CD8-positive, alpha-beta memory T cell (primary cell): ENCODE results near the gene DQX1. TPM values are rescaled to one million over a fixed set of nuclear protein-coding genes. Genes with fewer than 3 reads are reported as not detected.
A peak's percentile ranks its signal among the peaks of the same experiment; 100 is the strongest.

Experiments
- CTCF ChIA-PET: fragments of 350-600 bp; sonication (Branson Sonifier 250); formaldehyde crosslinking; loops from one replicate; lab custom pipeline; 2021; ENCODE audit warnings: antibody characterized with exemption; lab: Charles Lee
- POLR2A ChIA-PET: fragments of 350-600 bp; sonication (Branson Sonifier 250); formaldehyde crosslinking; loops from one replicate; lab custom pipeline; 2021; ENCODE audit warnings: antibody characterized with exemption; lab: Charles Lee
- DNase-seq, 5 donors: peaks; one replicate each; pipeline versions ENCODE4 v3.0.0 to v3.0.0-alpha.2; 2020 to 2022; ENCODE audit warnings: mixed read lengths in 1 of 5
- H3K27ac ChIP-seq: one replicate; pipeline ENCODE4 v1.7.0; 2013; ENCODE audit warnings: low read depth, mild to moderate bottlenecking, low read length, moderate library complexity
- H3K27me3 ChIP-seq: 2 replicates; pipeline ENCODE4 v1.7.0; 2013; ENCODE audit warnings: low read length, mild to moderate bottlenecking; ENCODE audit not compliant: insufficient read depth, poor library complexity, severe bottlenecking
- H3K36me3 ChIP-seq: 2 replicates; pipeline ENCODE4 v1.7.0; 2013; ENCODE audit warnings: mild to moderate bottlenecking, low read length, moderate library complexity; ENCODE audit not compliant: insufficient read depth
- H3K4me1 ChIP-seq: 2 replicates; pipeline ENCODE4 v1.7.0; 2013; ENCODE audit warnings: mild to moderate bottlenecking, low read length, moderate library complexity; ENCODE audit not compliant: insufficient read depth
- H3K4me3 ChIP-seq: 2 replicates; pipeline ENCODE4 v1.7.0; 2013; ENCODE audit warnings: mild to moderate bottlenecking, low read length
- H3K9me3 ChIP-seq: 2 replicates; pipeline ENCODE4 v1.7.0; 2013; ENCODE audit warnings: mild to moderate bottlenecking, low read length
- H3K27ac Mint-ChIP-seq, 8 donors: one replicate each; pipeline ENCODE4 v1.8.0; 2020 to 2021; ENCODE audit warnings: mixed read lengths in 8 of 8, mild to moderate bottlenecking in 6 of 8, inconsistent platforms in 3 of 8, moderate library complexity in 3 of 8
- H3K27me3 Mint-ChIP-seq, 2 donors: one replicate each; pipeline ENCODE4 v1.8.0; 2020 to 2021; ENCODE audit warnings: mixed read lengths in 2 of 2, mild to moderate bottlenecking in 1 of 2, moderate library complexity in 1 of 2
- H3K36me3 Mint-ChIP-seq, 3 donors: one replicate each; pipeline ENCODE4 v1.8.0; 2020 to 2021; ENCODE audit warnings: mixed read lengths in 3 of 3, inconsistent platforms in 1 of 3, mild to moderate bottlenecking in 1 of 3
- H3K4me1 Mint-ChIP-seq, 3 donors: one replicate each; pipeline ENCODE4 v1.8.0; 2020 to 2021; ENCODE audit warnings: mixed read lengths in 3 of 3, inconsistent platforms in 1 of 3, mild to moderate bottlenecking in 1 of 3
- H3K4me3 Mint-ChIP-seq, 7 donors: one replicate each; pipeline ENCODE4 v1.8.0; 2020 to 2021; ENCODE audit warnings: mixed read lengths in 7 of 7, mild to moderate bottlenecking in 6 of 7, moderate library complexity in 4 of 7, inconsistent platforms in 2 of 7
- H3K9me3 Mint-ChIP-seq, 5 donors: one replicate each; pipeline ENCODE4 v1.8.0; 2020 to 2022; ENCODE audit warnings: mixed read lengths in 5 of 5, mild to moderate bottlenecking in 3 of 5, moderate library complexity in 2 of 5, inconsistent platforms in 1 of 5
- polyA plus RNA-seq: library from polyadenylated mRNA; unstranded; fragments of 300-500 nt; fragmentation: Illumina TruSeq; gene quantifications from one replicate; pipeline ENCODE4 v1.2.3, GENCODE V29; 2021
- total RNA-seq, 2 experiments: library from RNA; stranded (reverse); gene quantifications; one replicate each; pipeline ENCODE4 v1.2.3, GENCODE V29; 2021

Gene DQX1
- total and polyA plus RNA-seq, 3 experiments from 2014 or later, result 0.51 to 0.83 TPM; not detected in 1

DNA sequence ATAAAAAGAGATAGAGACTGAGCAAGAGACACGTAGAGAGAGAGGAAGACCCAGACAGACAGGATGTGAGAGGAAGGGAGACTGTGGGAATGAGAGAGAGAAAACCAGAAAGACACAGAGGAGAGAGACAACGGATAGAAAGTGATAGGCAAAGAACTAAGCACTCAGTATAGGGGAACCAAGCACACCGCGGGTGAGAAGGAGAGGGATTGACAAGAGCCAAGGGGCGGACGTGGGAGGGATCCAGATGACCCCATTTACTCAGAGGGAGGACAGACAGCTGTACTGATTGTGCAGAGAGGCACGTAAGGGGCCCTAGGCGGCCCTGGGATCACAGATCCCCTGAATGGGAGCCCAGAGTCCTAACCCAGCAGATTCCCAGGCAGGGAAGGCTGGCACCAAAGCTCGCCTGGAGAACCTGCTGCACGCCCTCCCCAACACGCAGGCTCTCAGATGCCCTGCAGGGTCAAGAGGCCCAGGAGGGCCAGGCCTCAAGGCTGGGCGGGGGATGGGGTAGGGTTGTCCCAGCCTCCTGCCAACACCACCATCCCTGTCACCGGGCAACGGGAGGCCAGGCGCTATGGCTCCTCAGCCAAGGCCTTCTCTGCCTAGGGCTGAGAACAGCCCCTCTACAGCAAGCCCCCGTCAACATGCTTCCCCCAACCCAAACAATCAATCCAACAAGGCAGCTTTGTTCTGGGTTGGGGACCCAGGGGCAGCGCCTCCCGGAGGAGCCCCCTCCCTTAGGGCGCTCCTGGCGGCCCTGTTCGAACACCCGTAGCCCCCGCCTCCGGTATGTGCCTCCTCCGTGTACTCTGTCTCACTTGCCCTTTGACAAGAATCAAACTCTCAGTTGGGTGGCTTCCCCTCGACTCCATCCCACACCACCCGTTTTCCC lies 27.1 kb upstream of the DQX1 start:
- H3K4me3 ChIP-seq, result no peak overlapping the region
- POLR2A ChIA-PET, result no interaction called here
- H3K9me3 Mint-ChIP-seq, result peaks cover 0 to 2% (median 0%) of the 10 kb centered on the region in 5 donors

DNA sequence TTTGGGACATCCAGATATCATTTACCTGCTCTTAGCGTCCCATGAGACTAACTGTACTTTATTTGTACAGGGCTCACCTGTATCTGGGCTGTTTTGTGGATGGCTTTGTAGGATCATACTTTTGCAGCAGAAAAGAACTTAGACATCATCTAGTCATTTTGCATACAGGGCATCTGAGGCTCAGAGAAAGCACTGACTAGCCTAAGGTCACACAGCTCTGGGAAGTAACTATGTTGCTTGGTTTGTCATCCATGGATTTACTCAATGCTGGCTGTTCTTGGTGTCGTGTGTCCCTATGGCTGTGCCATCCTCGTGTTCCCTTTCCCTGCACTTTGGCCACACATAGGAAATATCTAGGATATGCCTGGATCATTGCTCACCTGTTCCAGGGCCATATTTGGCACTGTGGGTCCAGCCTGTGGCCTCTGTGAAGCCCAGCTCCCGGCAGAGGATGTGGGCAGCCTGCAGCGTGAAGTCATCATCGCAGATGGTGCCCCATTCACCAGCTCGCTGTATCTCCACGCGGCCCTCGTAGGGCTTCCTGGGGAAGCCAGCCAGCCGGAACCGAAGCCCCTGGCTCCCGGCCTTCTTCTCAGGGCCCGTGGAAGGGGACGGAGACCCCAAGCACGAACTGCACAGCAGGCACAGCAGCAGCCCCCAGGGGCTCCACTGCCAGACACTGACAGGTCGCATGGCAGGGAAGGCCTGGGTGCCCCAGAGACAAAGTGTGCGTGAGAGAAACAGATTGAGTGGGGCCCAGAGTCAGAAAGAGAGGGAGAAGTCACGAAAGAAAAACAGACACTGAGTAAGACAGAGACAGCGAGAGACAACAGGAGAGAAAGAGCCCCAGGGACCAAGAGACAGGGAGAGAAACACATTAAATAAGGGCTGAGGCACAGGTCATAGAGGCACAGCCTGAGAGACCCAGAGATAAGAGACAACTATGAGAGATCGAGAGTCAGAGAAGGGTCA lies 26.2 kb upstream of the DQX1 start:
- peaks cover 20% of the 10 kb centered on the region for H3K4me1 ChIP-seq
- H3K27me3 ChIP-seq, result peaks cover 24% of the 10 kb centered on the region
- DNase-seq, result no peak
- H3K4me3 ChIP-seq, result no peak overlapping the region
- Mint-ChIP-seq H3K27ac (peak overlapping the region in 6 of 8 donors; percentile 17 to 89 (median 74)), H3K4me1 (peaks cover 11 to 36% (median 19%) of the 10 kb centered on the region in 3 donors), H3K4me3 (peak overlapping the region; percentile 22 to 98 (median 74)), H3K36me3 (peaks cover 0 to 19% (median 0%) of the 10 kb centered on the region in 3 donors), H3K9me3 (peaks cover 0 to 2% (median 0%) of the 10 kb centered on the region in 5 donors), H3K27me3 (peaks cover 30 to 36% of the 10 kb centered on the region in 2 donors)
- H3K9me3 ChIP-seq, result no peaks in the 10 kb centered on the region
- H3K36me3 ChIP-seq, result no peaks in the 10 kb centered on the region
- no peak overlapping the region for H3K27ac ChIP-seq
- ChIA-PET POLR2A (no interaction called here), CTCF (interaction anchor here (0.7 to 1.5 kb wide), 2 partner anchors 20 to 69 kb away, joined by 3 to 5 read pairs; partner anchors contain the start of genes CCDC142 and TTC31)

More for the DNA sequence above, 27.1 kb upstream of the DQX1 start:
- Histone ChIP-seq H3K4me1 (peaks cover 20% of the 10 kb centered on the region), H3K36me3 (no peaks in the 10 kb centered on the region), H3K27me3 (peaks cover 20% of the 10 kb centered on the region), H3K9me3 (no peaks in the 10 kb centered on the region), H3K27ac (peak overlapping the region; percentile 79)
- no peak for DNase-seq
- Mint-ChIP-seq H3K4me1 (peaks cover 7 to 34% (median 19%) of the 10 kb centered on the region in 3 donors), H3K27me3 (peaks cover 23 to 28% of the 10 kb centered on the region in 2 donors), H3K36me3 (peaks cover 0 to 22% (median 0%) of the 10 kb centered on the region in 3 donors), H3K27ac (peak overlapping the region; percentile 64 to 89 (median 83)), H3K4me3 (peak overlapping the region; percentile 75 to 98 (median 79))
- CTCF ChIA-PET, result no interaction called here

DNA sequence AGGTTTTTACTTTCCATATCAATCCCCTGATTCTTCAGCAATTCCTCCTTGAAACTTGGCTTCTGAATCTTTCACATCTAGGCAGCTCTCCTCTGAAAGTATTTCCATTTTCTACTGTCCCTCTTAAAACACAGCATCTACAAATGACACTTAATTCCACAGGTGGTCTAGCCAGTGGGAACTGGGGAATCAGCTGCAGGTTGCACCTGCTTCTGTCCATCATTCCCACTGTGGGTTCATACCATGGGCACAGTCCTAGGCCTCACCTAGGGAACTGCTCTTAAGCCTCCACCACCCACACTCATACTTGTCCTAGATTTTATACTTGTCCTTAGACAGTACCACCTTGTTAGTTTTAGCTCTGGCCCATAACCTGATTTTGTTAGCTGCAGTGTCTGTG lies 25.5 kb upstream of the DQX1 start:
- Mint-ChIP-seq H3K9me3 (peaks cover 0 to 2% (median 0%) of the 10 kb centered on the region in 5 donors), H3K27me3 (peaks cover 31 to 38% of the 10 kb centered on the region in 2 donors), H3K4me3 (peak overlapping the region in 1 of 7 donors; percentile 89), H3K27ac (no peak overlapping the region), H3K36me3 (peaks cover 0 to 15% (median 0%) of the 10 kb centered on the region in 3 donors), H3K4me1 (peaks cover 11 to 36% (median 17%) of the 10 kb centered on the region in 3 donors)
- Histone ChIP-seq H3K27me3 (peaks cover 24% of the 10 kb centered on the region), H3K27ac (no peak overlapping the region), H3K36me3 (no peaks in the 10 kb centered on the region), H3K9me3 (no peaks in the 10 kb centered on the region), H3K4me3 (no peak overlapping the region), H3K4me1 (peaks cover 20% of the 10 kb centered on the region)
- DNase-seq, result no peak
- ChIA-PET POLR2A (no interaction called here), CTCF (interaction anchor here (0.7 to 1.5 kb wide), 2 partner anchors 19 to 68 kb away, joined by 3 to 5 read pairs; partner anchors contain the start of genes CCDC142 and TTC31)

DNA sequence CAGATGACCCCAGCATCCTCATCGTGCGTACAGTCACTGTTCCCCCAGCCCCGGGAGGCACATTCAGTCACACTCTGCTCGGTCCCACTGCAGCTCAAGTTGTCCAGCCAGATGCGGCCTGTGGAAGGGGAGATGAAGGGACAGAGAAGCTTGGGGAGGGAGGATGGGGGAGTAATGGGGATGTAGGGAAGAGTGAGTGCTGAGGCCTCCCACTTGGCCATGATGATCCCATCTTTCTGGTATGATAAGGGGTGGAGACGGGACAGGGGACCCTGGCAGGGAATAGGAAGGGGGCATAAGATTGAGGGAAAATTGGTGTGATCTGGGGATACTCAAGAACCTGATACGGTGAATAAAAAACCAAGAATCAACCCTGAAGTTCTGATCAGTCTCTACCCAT lies 24.2 kb upstream of the DQX1 start:
- Histone ChIP-seq H3K27me3 (peaks cover 24% of the 10 kb centered on the region), H3K9me3 (no peaks in the 10 kb centered on the region), H3K4me1 (peaks cover 13% of the 10 kb centered on the region), H3K4me3 (no peak overlapping the region), H3K36me3 (no peaks in the 10 kb centered on the region), H3K27ac (no peak overlapping the region)
- Mint-ChIP-seq H3K9me3 (peaks cover 0 to 2% (median 0%) of the 10 kb centered on the region in 5 donors), H3K4me3 (peak overlapping the region in 4 of 7 donors; percentile 9 to 61 (median 26)), H3K27me3 (peaks cover 32 to 44% of the 10 kb centered on the region in 2 donors), H3K36me3 (peaks cover 0 to 7% (median 0%) of the 10 kb centered on the region in 3 donors), H3K4me1 (peaks cover 11 to 23% (median 11%) of the 10 kb centered on the region in 3 donors), H3K27ac (peak overlapping the region in 2 of 8 donors; percentile 8 to 12)
- no peak for DNase-seq
- POLR2A ChIA-PET, result no interaction called here
- CTCF ChIA-PET, result no interaction called here

DNA sequence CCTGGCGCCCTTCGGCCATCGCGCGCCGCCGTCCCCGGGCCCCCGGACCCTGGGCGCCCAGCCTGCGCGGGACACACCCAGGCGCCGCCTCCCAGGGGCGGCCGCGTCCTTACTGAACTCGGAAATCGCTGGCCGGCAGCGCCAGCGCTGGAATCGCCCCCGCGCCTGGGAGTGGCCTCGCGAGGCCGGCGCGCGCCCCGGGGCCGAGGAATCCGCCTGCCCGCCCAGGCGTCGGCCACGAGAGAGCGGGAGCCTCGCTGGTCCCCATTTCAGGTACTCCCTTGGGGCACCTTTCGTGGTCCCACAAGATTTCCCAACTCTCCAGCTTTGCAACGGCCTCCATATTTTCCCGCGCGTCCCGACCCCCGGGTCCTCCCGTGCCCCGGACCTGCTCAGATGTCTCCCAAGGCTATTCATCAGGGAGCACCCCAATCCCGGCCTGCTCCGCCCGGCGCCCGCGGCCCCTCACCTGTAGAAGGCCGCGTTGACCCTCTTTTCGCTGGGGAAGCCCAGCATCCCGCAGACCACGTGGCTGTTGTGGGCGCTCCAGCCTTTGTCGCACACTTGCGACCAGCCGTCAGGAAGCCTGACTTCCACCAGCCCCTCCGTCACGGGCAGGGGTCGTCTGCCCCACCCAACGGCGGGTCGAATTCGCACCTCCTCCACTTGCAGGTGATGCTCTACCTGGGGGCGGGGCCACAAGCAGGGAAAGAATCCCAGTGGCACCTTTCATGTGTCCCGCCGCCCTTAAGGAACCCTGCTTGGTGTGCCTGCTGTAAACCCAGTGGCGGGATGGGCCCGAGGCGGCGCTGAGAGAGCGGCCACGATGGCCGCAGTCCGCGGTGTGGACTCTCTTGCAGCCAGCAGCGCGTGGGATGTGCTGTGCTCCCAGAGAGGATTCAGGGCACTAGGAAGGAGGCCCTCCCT lies 23.1 kb upstream of the DQX1 start:
- Histone ChIP-seq H3K27ac (no peak overlapping the region), H3K9me3 (no peaks in the 10 kb centered on the region), H3K36me3 (no peaks in the 10 kb centered on the region), H3K27me3 (peaks cover 24% of the 10 kb centered on the region), H3K4me3 (peak overlapping the region; percentile 32), H3K4me1 (peaks cover 12% of the 10 kb centered on the region)
- DNase-seq, result no peak
- CTCF ChIA-PET, result no interaction called here
- H3K9me3 Mint-ChIP-seq, result peaks cover 0 to 2% (median 0%) of the 10 kb centered on the region in 5 donors
- H3K27me3 Mint-ChIP-seq, result peaks cover 35 to 47% of the 10 kb centered on the region in 2 donors
- POLR2A ChIA-PET, result no interaction called here
- H3K4me3 Mint-ChIP-seq, result peak overlapping the region in 6 of 7 donors; percentile 17 to 66 (median 42)
- peaks cover 9 to 16% (median 11%) of the 10 kb centered on the region in 3 donors for H3K4me1 Mint-ChIP-seq
- H3K36me3 Mint-ChIP-seq, result no peaks in the 10 kb centered on the region
- H3K27ac Mint-ChIP-seq, result peak overlapping the region in 2 of 8 donors; percentile 12 to 66

DNA sequence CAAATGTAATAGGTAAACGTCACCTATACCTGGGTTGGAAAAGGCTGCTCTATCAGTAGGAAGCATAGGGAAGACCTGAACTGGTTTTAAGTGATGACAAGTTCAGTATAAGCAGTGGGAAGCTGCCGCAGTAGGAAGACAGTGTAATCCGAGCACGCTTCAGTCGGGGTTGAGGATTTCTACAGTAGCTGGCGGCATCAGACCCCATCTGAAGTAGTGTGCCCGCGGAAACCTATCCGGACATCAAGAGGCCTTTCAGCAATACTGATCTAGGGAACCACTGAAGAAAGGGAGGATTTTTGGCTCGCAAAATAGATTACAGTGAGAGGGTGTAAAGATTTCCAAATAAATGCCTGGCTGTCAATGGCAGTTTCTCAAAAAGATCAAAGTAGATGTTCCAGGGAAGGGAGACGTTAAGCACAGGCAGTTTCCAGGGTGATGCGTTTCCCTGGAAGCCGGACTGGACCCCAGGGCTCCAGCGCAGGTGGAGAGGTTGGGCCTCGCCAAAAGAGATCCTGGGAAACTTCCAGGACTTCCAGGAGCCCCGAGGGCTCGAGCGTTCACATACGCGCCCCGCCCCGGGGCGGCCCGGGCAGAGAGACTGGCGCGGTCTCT lies 22.4 kb upstream of the DQX1 start:
- Mint-ChIP-seq H3K27me3 (peaks cover 37 to 48% of the 10 kb centered on the region in 2 donors), H3K9me3 (peaks cover 0 to 2% (median 0%) of the 10 kb centered on the region in 5 donors), H3K27ac (no peak overlapping the region), H3K4me3 (peak overlapping the region; percentile 28 to 77 (median 57)), H3K4me1 (peaks cover 6 to 13% (median 7%) of the 10 kb centered on the region in 3 donors), H3K36me3 (no peaks in the 10 kb centered on the region)
- H3K4me3 ChIP-seq, result peak overlapping the region; percentile 12
- peaks cover 12% of the 10 kb centered on the region for H3K4me1 ChIP-seq
- ChIA-PET POLR2A (no interaction called here), CTCF (no interaction called here)
- no peak overlapping the region for H3K27ac ChIP-seq
- no peak for DNase-seq
- H3K9me3 ChIP-seq, result no peaks in the 10 kb centered on the region
- no peaks in the 10 kb centered on the region for H3K36me3 ChIP-seq
- H3K27me3 ChIP-seq, result peaks cover 24% of the 10 kb centered on the region
